ENCODE measurements around the gene NR2F1.

Gene NR2F1

GRCh38 chr5:93590493-93590892 lies 7.5 kb downstream of the NR2F1 start:
- no peak for DNase-seq (ENCODE audit: low spot score)

GRCh38 chr5:93591323-93591945 lies 8.4 kb downstream of the NR2F1 start:
- peak; percentile 56 for DNase-seq (ENCODE audit: low spot score)

DNA sequence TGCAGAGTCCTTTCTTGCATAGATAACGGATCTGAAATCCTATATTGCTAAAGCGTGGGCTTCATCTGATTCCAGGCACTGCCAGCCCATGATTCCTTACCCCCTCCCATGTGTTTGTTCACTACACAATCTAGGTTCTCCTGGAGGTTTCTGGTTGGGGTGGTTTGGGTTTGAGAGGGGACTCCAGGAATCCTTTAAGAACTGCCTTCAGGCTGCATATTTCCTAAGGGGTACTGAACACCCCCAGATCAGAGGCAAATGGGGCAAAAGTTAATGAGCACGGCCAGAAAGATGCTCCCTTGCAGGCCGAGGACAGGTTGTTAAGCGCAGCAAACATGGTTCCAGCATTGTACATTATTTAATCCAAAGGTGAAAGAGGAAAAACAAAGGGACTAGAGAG lies 9.9 kb downstream of the NR2F1 start:
- DNase-seq (ENCODE audit: low spot score): peak; percentile 53

DNA sequence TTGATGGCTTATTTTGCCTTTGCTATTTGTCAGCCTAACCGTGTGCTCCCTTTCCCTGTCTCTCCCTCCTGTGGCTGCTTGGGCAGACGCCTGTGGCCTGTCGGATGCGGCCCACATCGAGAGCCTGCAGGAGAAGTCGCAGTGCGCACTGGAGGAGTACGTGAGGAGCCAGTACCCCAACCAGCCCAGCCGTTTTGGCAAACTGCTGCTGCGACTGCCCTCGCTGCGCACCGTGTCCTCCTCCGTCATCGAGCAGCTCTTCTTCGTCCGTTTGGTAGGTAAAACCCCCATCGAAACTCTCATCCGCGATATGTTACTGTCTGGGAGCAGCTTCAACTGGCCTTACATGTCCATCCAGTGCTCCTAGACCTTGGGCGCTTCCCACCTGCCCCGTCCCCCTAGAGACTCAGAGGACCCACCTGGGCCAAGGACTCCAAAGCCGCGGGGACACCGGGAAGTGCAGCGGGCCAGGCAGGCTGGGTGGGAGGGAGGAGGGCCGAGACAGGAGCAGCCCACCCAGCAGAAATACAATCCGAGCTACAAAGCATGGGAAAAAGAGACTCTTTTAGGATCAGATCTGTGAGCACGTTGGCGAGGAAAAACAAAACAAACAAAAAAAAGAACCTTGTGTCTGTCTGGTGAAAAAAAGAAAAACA lies 10.6 kb downstream of the NR2F1 start:
- peak; percentile 76 for DNase-seq (ENCODE audit: low spot score)

DNA sequence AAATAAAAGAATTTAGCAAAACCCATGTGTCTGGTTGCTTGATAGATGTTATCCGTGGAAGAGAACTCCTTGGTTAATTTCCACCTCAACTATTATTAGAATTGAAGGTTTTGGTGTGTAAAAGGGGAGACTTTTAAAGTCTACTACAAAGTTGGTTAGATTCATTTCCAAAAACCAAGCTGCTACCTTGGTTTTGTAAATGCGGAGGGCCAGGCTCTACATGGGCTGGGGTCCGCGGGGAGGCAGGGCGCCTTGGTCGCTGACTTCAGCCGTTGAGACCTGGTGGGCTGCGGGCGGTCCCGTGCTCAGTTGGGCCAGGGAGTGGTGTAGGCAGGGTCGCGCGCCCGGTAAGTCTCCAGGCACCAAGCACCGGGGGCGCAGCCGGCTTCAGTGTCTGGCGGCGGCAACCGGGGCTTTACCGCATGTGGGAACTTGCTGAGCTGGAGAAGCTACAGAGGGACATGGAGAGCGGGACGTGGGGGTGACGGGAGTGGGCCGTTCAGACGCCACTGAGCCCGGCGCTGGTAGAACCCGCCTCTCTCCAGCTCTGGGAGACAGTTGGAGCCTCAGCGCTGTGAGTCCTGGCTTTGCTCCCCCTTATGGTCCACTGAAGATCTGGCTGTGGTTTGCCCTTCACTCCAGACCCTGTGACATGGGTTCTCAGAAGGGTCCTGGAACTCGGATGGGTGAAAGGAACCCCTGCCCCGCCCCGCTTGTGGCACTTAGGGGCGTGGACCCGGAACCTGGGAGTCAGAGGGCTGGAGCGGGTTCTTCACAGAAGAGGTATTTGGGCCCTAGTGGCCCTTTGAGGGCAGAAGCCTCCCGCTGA lies 11.8 kb downstream of the NR2F1 start:
- peak; percentile 84 for DNase-seq (ENCODE audit: low spot score)

GRCh38 chr5:93595420-93596147 lies 12.6 kb downstream of the NR2F1 start:
- peak; percentile 75 for DNase-seq (ENCODE audit: low spot score)

DNA sequence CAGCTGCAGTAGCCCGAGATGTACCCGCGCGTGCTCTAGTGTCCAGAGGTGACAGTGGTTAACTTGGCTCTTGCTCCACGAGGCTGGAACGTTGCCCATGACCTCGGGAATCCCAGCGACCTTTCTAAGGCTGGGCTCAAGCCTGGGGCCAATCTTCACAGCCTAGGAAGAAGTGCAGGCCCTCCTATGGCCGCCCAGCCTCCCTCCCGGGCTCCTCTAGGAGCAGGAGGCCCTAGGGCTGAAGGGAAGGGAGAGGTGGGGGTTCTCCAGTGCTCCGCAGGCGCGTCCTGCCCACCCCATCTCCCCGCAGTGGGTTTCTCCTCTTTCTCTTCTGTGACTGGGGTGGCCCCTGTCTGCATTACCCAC lies 13.3 kb downstream of the NR2F1 start:
- peak; percentile 60 for DNase-seq (ENCODE audit: low spot score)

DNA sequence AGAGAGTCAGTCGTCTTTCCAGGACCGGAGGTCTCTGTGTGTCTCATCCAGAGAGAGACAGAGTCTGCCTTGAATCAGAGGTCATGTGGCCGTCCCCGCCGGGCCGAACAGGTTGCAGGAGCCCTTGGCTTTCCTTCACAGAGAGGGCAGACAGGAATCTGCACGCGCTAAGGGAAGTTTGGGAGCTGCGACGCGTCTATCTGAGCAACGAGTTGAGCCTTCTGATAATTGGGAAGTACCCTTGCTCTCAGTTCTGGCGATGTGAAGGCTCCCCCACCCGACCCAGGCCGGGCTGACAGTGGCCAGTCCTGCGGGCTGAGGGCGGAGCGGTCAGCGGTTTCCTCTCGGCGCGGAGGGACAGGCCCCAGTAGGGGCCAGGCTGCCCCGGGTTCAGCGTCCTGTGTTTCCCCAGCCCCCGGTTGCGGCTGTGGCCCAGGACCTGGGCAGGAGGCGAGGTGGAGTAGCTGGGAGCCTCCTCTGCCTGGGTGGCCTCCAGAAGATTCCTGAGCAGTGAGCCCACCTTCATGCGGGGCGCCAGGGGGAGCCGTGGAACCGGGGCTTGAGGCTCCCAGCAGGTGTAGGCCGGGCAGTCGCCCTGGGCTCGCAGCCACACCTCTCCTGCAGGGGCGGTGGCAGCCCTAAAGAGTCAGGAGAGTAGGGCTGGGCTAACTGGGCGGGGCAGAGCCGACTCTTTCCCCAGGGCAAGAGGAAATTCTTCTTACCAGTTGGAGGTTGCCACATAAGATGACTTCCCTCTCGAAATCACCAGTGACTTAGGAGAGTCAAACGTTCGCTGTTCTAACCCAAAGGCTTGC lies 13.9 kb downstream of the NR2F1 start:
- DNase-seq (ENCODE audit: low spot score): peak; percentile 88

DNA sequence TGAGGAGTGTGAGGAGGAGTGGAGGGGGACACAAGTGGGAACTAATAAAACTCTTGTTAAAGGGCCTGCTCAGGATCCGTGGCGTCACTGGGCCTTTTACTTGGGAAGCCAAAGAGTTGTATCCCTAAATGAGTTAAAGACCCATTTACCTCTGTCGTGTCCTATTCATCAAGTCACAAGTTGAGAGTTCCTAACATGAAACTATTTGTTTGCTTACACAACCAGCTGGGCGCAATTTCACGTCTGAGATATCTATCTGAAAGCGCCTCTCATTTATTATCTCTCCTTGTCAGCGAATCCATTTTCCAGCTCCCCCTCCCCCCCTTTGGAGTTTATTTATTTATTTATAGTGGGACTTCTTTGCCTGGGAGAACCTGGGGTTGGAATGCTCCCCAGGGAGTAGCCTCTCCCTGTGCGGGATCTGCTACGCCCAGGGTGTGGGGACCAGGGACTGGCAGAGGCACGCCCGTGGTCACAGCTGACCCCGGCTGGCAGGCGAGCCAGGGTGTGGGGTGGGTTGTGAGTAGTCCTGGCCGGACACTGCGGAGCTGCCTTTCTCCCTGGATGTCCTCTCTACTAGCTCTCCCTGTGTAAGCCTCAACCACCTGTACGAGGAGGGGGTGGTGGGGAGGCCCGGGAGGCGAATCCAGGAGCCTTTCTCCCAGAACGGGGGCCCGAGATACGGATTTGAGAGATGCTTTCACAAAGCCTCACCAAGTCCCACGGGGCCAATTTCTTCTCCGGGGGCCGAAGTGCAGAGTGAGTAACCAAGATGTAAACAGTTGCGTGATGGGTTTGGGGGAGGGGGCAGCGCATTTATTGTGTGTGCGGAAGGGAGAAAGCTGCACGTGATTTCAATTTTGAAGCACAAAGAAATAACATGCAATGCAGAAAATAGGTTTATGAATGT lies 15.3 kb downstream of the NR2F1 start:
- DNase-seq (ENCODE audit: low spot score): peak; percentile 89

DNA sequence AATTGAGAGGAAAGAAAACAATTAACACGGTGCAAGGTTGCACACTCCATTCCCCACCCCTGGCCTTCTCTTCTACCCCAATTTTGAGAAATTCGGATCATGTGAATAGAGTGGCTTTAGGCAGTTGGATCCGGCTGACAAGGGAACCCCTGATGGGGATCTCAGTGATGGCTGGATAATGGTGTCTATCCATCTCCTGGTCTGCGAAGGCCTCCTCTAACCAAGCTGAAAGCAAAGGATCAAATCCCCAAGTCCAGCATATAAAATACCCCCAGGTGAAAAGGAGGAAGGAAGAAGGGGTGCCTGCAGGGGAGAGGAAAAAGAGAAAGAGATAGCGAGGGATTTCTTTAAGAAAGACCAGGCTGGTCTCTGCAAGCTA lies 16.0 kb downstream of the NR2F1 start:
- peak; percentile 61 for DNase-seq (ENCODE audit: low spot score)

DNA sequence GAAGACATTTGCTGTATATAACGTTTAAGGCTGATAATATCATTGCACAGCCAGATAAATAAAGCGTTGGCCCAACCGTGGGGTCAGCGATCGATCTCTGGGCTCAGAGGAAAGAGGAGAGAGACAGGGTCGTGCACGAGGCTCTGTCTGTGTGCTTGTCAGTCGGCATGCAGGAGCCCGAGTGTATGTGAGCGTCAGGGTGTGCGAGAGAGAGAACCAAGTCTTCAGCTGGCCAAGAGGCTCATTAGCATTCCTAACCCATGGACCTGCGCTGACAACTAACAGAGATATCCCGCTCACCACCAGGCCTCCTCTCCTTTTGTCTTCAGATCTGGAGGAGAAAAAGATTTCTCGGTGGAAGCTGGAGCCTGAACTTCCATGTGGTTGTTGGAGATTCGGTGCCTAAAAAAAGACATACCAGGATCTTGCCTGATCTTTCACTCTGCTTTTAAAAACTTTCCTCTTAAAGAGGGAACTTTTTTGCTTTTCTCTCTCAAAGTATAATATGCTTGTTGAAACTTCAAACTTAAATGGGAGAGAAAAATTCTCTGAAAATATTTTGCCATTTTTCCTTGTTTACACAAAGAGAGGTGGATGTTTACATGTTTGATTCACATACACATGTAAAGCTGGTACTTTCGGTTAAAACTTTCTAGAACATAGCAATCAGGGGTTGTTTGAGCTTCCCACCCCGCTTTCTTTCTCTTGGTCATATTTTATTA lies 16.5 kb downstream of the NR2F1 start:
- DNase-seq (ENCODE audit: low spot score): peak; percentile 90

- peak; percentile 82 for DNase-seq (ENCODE audit: low spot score)
Observed at GRCh38 chr5:93600409-93601070, 17.5 kb downstream of the NR2F1 start.

DNA sequence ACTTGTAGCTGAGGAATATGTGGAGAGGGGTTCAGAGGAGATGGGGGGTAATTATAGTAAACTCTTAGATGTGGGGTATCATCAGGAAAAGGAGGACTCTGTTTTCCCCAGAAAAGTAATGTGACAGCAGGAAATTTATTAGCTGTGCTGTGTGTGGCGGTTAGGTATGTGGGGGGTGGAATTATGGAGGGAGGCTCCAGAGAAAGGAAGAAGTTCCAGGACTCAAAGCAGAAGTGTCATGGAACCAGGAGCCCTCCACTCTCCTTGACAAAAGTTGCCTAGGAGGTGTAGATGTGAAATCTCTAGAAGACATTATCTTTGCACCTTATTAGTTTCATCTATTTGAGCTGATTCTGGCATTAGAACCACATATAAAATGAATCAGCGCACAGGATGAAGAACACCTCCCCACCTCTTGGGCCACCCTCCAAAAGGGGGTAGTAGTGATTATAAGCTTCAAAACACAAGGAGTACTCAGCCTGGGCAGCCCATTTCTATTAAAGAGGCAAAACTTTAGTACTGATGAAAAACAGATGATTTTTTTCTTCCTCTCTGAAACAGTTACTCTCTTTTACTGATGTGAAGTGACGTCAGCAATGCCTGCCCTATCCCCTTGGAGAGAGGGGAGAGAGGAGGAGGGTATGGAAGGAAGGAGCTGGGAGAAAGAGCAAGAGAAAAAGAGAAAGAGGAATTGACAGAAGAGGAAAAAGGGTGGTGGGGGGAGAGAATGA lies 18.2 kb downstream of the NR2F1 start:
- DNase-seq (ENCODE audit: low spot score): peak; percentile 90

DNA sequence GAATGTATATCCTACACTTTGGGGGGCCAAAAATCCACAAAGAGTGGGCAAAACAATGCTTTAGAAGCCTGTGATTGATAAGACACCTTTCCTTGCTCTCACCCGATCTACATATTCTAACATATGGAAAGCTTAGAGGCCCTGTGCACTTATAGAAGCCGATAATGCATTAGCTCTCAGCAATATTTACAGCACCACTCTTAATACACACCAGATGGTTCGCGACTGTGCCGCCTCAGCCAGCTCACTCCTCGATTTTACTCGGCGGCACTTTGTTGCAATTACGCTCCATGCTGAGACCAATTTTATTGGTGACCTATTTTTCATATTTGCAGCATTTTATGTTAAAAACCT lies 18.8 kb downstream of the NR2F1 start:
- DNase-seq (ENCODE audit: low spot score): peak; percentile 79

DNA sequence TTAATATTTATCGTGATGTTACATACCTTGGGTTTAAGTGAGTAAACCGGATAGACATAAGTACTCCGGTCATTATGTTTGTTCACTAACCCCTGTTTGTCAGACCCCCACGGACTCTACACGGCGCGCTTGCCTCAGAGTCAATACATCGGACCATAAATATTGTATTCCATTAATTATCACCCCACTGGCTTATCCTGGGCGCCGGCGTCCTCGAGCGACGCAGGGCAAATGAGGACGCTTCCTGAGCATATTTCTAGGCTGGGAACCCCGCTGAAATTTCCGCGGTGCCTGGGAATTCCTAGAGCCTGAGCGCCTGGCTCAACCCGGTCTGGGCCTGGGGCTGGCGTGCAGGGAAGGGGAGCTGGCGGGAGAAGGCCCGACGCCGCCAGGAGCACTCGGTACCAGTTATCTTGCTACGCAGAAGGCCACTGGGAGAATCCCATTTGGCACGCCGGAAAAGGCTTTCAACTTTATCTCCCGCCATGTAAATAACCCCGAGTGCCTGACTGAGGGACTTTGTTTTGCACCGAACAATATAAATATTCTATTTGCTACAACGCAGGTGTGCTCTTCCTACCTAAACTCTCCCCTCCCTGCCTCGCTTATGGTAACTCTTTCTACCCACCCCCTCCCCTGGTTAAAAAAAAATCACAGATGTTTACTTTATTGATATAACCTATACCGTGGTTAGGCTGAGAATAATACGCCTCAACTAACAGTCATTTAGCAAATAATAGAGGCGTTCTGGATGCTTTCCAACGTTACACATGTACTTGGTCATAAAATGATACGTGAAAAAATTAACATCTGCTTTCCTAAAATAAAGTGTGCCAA lies 19.4 kb downstream of the NR2F1 start:
- peak; percentile 79 for DNase-seq (ENCODE audit: low spot score)

DNA sequence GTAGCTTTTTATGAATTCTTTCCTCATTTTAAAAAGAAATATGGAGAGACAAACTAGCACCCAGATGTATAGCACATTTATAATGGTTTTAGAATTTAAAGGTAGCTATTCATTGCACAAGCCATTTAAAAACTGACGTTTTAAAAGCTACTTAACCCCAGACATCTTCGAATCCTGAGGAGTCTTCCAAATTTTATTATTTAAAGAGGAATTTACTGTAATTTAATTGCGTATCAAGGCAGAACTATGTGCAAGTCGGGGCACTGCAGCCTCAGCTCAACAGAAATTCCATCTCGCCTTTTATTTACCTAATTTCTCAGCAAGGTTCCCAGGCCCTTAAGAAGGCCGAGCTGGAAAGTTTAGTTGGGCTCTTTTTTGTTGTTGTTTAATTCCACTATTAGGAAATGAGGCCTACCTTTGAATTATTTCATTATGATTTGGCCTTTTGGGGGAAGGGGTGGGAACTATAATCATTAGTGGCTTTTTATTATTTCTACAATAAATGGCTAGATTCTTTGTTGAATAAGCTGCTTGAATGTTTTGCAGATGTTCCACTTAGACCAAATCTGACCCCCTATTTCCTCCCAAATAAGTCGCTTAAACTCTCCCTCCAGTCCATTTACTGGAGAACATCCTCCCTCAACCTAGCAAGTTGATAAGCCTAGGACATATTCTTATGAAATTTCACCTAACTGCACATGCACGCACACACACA lies 20.2 kb downstream of the NR2F1 start:
- DNase-seq (ENCODE audit: low spot score): peak; percentile 57
